Astrocyte of the cerebellum (primary cell): ENCODE results near the gene RBFOX2.
A peak's percentile ranks its signal among the peaks of the same experiment; 100 is the strongest.

Experiments used
- DNase-seq: peaks from one replicate; pipeline ENCODE4 v3.0.0-alpha.2; 2011; ENCODE audit warnings: low read depth
- H3K4me3 ChIP-seq: 2 replicates; pipeline ENCODE4 v1.5.1; 2011; ENCODE audit warnings: mild to moderate bottlenecking, low read depth, low read length, moderate library complexity
- in situ Hi-C: cut with HindIII; loops from 2 replicates; pipeline ENCODE4 v1.10.0; 2017; ENCODE audit warnings: low sequenced_read_pairs
- TF ChIP-seq, protein P1 (sequence below): IDR thresholded peaks from 2 replicates; pipeline ENCODE4 v1.5.1; 2012; ENCODE audit warnings: low read length, low read depth, moderate library complexity, mild to moderate bottlenecking; ENCODE audit errors: missing control alignments

RBFOX2 gene

DNA sequence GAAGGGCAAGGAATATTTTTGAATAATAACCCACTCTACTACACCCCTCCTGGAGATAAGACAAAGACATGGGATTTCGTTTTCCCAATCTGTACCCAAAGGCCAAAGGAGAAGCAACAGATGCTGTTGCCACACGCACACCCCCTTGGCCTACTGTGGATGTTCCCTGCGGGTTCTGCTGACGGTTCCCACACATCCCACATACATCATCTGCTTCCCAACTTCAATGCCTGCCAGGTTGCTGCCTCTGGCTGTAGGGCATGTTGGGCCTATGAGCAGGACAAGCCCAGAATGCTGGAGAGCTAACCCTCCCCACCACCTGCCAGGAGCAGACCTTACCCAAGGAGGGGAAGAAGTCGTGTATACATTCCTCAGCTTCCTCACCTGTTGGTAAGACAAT is 13.6 kb upstream of the RBFOX2 start:
- in situ Hi-C loops = no loop called here
- DNase-seq = no peak

DNA sequence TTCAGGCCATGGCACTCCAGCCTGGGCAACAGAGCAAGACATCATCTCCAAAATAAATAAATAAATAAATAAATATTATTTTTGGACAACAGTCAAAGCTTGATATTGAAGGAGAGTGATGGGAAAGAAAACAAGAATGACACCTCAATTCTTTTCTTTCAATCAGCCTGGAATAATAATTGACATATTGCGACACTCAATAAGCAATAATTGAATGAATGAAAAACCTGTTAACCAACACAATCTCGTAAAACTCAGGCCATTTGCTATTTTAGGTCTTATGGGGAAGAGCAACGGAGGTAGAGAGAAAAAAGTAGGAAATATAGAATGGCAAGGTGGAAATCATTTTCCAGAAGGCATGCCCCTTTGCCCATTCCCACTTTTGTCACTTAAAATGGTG is 10.5 kb upstream of the RBFOX2 start:
- no peak for DNase-seq
- no peak overlapping the region for H3K4me3 ChIP-seq
- in situ Hi-C loops = no loop called here
- TF ChIP-seq, protein P1, sequence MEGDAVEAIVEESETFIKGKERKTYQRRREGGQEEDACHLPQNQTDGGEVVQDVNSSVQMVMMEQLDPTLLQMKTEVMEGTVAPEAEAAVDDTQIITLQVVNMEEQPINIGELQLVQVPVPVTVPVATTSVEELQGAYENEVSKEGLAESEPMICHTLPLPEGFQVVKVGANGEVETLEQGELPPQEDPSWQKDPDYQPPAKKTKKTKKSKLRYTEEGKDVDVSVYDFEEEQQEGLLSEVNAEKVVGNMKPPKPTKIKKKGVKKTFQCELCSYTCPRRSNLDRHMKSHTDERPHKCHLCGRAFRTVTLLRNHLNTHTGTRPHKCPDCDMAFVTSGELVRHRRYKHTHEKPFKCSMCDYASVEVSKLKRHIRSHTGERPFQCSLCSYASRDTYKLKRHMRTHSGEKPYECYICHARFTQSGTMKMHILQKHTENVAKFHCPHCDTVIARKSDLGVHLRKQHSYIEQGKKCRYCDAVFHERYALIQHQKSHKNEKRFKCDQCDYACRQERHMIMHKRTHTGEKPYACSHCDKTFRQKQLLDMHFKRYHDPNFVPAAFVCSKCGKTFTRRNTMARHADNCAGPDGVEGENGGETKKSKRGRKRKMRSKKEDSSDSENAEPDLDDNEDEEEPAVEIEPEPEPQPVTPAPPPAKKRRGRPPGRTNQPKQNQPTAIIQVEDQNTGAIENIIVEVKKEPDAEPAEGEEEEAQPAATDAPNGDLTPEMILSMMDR = no peak

More for the DNA sequence above, 13.6 kb upstream of the RBFOX2 start:
- TF ChIP-seq, protein P1 = no peak
- no peak overlapping the region for H3K4me3 ChIP-seq

DNA sequence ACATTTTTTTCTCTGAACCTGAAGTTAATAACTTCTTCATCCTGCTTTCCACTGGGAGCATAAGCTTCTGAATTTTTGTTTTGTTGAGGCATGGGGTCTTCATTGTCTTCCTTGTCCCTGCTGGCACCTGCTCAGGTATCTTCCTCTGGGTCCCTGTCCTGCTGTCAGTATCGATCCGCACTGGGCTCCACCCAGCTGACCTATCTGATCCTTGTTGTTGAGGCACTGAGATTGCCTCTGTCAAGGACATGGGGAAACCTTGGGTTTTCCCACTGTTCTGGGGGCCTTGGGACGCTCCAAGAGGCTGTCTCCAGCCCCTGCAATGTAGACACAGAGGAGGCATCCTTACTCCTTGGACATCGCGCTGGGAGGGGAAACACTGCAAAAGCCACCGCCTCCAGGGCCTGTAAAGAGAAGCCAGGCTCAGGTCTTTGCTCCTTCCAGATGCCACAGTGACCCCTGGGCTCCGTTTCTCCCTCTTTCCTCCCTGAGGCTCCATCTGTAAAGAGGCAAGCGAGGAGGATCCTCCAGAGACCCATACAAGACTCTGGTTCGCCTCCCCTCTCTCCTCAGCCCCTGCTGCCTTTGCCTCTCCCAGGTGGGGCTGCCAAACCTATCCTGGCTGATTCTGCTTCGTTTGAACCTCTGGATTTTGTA is 8.6 kb upstream of the RBFOX2 start:
- TF ChIP-seq, protein P1 = no peak
- no peak for DNase-seq
- no peak overlapping the region for H3K4me3 ChIP-seq
- in situ Hi-C loops = no loop called here

DNA sequence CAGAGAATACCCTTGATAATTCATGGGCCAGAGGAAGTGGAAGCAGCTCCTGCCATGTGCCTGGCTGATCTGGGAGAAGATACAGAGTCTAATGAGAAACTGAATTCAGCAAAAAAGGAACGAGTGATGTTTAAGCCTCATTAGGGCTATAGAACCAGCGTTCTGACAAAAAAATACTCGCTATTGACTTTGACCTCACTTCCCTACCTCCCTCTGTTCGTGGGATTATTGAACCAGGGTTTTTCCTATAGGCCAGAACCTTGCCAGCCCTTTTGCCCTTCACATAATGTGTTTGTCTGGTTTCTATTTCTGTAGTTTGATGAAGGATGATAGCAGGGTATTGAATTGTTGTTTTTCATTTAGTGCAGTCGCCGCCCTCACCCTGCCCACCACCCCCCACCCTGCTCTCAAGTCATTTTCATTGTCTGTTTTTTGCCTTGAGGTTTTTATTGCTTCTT is 7.6 kb upstream of the RBFOX2 start:
- no peak for DNase-seq
- no peak overlapping the region for H3K4me3 ChIP-seq
- in situ Hi-C loops = no loop called here
- TF ChIP-seq, protein P1 = no peak

DNA sequence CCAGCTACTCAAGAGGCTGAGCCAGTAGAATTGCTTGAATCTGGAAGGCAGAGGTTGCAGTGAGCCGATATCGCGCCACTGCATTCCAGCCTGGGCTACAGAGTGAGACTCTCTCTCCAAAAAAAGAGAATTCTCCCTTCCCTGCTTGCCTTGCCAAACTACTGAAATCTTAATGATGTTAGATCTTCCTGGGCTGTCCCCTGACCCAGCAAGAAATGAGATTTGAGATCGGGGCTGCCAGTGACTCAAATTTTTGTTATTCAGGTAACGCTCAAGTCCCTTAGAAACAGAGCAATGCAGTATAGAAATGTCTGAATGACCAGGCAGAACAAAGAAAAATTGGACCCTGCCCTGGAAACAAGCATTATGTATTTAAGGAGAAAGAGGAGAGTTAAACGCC is 4.0 kb upstream of the RBFOX2 start:
- in situ Hi-C loops = no loop called here
- H3K4me3 ChIP-seq = no peak overlapping the region
- TF ChIP-seq, protein P1 = no peak
- DNase-seq = no peak

DNA sequence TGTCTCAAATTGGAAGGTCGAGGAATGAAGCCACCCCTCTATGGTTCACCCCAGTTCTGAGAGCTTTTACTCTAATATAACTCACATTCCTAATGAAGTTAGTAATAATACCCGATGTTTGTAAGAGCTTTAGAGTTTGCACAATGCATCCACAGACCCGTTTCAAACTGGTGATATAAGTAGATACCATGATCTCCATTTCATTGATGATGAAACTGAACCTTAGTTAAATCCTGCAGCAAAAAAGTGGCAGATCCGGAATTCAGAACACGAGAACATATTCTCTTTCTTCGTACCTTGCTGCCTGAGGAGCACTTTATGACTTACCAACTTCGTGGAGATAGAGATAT is 757 bp upstream of the RBFOX2 start:
- TF ChIP-seq, protein P1 = no peak
- H3K4me3 ChIP-seq = peak overlapping the region; percentile 37
- in situ Hi-C loops = no loop called here
- no peak for DNase-seq
